ENCODE measurements around the gene SUFU. TPM values are rescaled to one million over a fixed set of nuclear protein-coding genes. Genes with fewer than 3 reads are reported as not detected.

The SUFU gene
- total RNA-seq, 4 donors from 2014 or later: 2.3 to 5.4 (median 4.4) TPM

DNA sequence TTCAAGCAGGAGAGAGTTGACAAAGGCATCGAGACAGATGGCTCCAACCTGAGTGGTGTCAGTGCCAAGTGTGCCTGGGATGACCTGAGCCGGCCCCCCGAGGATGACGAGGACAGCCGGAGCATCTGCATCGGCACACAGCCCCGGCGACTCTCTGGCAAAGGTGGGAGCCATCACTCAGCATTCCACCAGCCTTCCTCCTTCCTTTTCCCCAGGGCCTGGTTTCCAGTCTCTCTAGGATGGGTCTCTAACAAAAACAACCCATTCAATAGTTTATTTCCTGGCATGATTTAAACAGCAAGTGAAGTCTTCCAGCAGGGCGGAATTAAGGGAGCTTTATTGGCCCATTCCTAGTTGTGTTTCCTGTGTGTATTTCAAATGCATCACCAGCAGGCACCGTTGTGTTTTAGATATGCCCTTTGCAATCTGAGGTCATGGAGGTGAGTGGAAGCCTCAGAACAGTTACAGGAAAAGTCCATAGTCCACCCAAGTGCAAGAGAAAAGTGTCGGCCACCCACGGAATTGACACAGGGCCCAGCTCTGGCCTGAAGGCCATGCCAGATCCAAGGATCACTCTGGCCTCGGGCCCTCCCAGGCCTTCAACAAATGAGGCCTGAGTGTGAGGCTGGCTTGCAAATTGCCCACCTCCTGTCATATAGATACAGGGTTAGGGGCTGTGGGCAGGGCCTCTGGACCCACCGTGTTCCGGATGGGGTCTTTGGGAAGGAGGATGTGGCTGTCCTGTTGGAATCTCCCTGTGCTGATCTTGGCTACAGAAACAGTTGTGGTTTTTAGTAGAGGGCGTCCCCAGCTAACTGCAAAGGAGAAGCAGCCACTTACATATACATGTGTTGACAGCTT lies 93.6 kb downstream of the SUFU start:
- H3K4me1 ChIP-seq: peaks cover 8 to 54% of the 10 kb centered on the region in 2 donors
- DNase-seq: peak in 1 of 2 donors; percentile 15

DNA sequence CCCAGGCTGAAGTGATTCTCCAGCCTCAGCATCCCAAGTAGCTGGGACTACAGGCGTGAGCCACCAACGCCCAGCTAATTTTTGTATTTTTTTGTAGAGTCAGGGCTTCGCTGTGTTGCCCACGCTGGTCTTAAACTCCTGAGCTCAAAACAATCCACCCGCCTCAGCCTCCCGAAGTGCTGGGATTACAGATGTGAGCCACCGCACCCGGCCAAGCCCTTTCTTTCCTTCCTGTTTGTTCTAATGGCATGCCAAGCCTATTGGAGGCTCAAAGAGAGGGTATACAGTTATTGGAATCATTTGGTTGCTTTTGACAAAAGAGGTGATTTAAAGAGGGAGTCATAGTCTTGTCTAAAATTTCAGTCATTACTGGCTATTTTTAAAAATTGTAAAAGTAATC lies 94.5 kb downstream of the SUFU start:
- Histone ChIP-seq H3K27me3 (no peaks in the 10 kb centered on the region), H3K4me3 (replicated peaks in 1 of 3) (no peak overlapping the region), H3K9me3 (no peaks in the 10 kb centered on the region), H3K4me1 (peaks cover 8 to 60% of the 10 kb centered on the region in 2 donors), H3K27ac (no peak overlapping the region), H3K36me3 (no peaks in the 10 kb centered on the region)
- TF ChIP-seq, protein P1, sequence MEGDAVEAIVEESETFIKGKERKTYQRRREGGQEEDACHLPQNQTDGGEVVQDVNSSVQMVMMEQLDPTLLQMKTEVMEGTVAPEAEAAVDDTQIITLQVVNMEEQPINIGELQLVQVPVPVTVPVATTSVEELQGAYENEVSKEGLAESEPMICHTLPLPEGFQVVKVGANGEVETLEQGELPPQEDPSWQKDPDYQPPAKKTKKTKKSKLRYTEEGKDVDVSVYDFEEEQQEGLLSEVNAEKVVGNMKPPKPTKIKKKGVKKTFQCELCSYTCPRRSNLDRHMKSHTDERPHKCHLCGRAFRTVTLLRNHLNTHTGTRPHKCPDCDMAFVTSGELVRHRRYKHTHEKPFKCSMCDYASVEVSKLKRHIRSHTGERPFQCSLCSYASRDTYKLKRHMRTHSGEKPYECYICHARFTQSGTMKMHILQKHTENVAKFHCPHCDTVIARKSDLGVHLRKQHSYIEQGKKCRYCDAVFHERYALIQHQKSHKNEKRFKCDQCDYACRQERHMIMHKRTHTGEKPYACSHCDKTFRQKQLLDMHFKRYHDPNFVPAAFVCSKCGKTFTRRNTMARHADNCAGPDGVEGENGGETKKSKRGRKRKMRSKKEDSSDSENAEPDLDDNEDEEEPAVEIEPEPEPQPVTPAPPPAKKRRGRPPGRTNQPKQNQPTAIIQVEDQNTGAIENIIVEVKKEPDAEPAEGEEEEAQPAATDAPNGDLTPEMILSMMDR (IDR thresholded peaks at IDR 0.05): no peak
- TF ChIP-seq POLR2A (IDR thresholded peaks at IDR 0.05): no peak
- WGBS, 2 donors: 87 to 90% methylated on average over 8 of the region's 8 CpGs
- intact Hi-C loops (cut with DNase I): loop anchor here (10.0 kb wide), 1 partner anchor 363 kb away; no protein-coding TSS in a partner anchor
- no peak for DNase-seq

More for the DNA sequence above, 93.6 kb downstream of the SUFU start:
- intact Hi-C loops (cut with DNase I): loop anchor here (10.0 kb wide), 1 partner anchor 363 kb away; no protein-coding TSS in a partner anchor
- TF ChIP-seq, protein P1 (IDR thresholded peaks at IDR 0.05): no peak
- TF ChIP-seq POLR2A (IDR thresholded peaks at IDR 0.05): no peak
- WGBS, 2 donors: 59 to 73% methylated on average over 8 to 16 of the region's 16 CpGs
- H3K4me3 ChIP-seq (replicated peaks in 1 of 3): no peak overlapping the region
- H3K9me3 ChIP-seq: no peaks in the 10 kb centered on the region
- H3K36me3 ChIP-seq: no peaks in the 10 kb centered on the region
- peak overlapping the region in 2 of 3 donors; percentile 22 to 40 for H3K27ac ChIP-seq
- H3K27me3 ChIP-seq: no peaks in the 10 kb centered on the region

DNA sequence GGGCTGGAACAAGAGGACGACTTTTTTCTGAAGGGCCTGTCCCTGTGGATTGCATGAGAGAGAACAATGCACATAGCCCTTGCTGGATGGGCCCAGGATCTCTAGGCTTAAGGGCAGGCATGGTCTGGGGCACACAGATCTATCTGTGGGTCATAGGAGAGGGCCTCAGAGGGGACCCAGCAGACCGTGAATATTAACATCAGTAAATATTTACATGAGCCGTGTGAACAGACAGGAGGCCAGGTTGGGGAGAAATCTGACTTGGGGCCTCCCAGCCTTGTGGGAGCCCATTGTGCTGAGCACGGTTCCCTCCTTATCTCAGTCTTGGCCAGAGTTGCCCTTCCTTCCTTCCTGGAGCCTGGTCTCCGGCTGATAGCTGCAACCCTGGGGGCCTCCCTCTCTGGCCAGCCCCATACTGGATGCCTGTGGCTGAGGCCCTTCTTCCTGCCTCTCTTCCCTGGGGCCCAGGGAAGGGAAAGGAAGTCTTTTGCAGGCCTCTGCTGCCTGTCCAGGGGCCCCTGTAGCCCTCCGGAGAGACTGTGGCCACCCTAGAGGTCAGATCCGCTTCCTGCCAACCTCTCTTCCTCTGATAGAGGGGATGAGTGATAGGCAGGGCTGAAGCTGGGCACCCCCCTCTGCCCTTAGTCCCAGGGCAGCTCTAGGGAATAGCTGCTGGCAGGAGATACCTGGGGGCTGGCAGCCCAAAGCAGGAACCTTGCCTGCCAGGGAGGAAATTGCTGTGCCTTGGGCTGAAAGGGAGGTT lies 96.0 kb downstream of the SUFU start:
- Histone ChIP-seq H3K27me3 (no peaks in the 10 kb centered on the region), H3K27ac (peak overlapping the region in 2 of 3 donors; percentile 17 to 27), H3K4me3 (replicated peaks in 1 of 3) (no peak overlapping the region), H3K36me3 (no peaks in the 10 kb centered on the region), H3K4me1 (peaks cover 8 to 69% of the 10 kb centered on the region in 2 donors), H3K9me3 (no peaks in the 10 kb centered on the region)
- WGBS, 2 donors: 56 to 57% methylated on average over 2 to 7 of the region's 7 CpGs
- DNase-seq: no peak
- TF ChIP-seq, protein P1 (IDR thresholded peaks at IDR 0.05): no peak
- TF ChIP-seq POLR2A (IDR thresholded peaks at IDR 0.05): no peak
- intact Hi-C loops (cut with DNase I): loop anchor here (10.0 kb wide), 1 partner anchor 365 kb away; no protein-coding TSS in a partner anchor

DNA sequence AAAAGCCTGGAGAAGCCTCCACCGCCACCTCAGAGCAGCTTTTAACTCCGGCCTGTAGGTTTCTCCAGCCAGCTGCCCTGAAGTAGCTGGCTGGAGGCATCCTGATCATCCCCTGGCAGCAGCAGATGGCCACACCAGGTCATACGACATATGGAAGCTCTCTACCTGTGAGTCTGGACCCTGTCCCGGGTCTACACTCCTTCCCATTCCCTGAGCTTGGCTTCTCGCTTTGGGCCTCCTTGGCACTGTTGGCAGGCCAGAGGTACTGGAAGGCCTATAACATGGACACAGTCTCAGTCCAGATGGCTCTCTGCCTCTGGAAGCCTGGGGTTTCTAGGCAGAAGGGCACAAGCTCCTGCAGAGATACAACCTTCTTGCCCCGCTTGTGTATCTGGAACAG lies 97.0 kb downstream of the SUFU start:
- Histone ChIP-seq H3K27me3 (no peaks in the 10 kb centered on the region), H3K4me3 (replicated peaks in 1 of 3) (no peak overlapping the region), H3K4me1 (peaks cover 8 to 77% of the 10 kb centered on the region in 2 donors), H3K27ac (peak overlapping the region in 1 of 3 donors; percentile 27), H3K36me3 (no peaks in the 10 kb centered on the region), H3K9me3 (no peaks in the 10 kb centered on the region)
- no peak for DNase-seq
- intact Hi-C loops (cut with DNase I): no loop called here
- WGBS, 2 donors: 92 to 93% methylated on average over 3 to 6 of the region's 6 CpGs
- TF ChIP-seq, protein P1 (IDR thresholded peaks at IDR 0.05): no peak
- TF ChIP-seq POLR2A (IDR thresholded peaks at IDR 0.05): no peak
